Loucy (cell line): ENCODE data around the gene MAN2A1.

Source experiments
- H2AFZ ChIP-seq: fragments of 200-600 bp; sonication (generic); 2 replicates; pipeline ENCODE4 v1.6.0; 2016; ENCODE audit warnings: antibody characterized with exemption, mild to moderate bottlenecking, low read length, moderate library complexity
- H3F3A ChIP-seq: fragments of 200-600 bp; 2 replicates; pipeline ENCODE4 v1.6.0; 2016; ENCODE audit warnings: antibody characterized with exemption, low read depth, mild to moderate bottlenecking
- H3K27me3 ChIP-seq: fragments of 200-600 bp; sonication (generic); 2 replicates; pipeline ENCODE4 v1.6.1; 2014; ENCODE audit warnings: low read length, mild to moderate bottlenecking; ENCODE audit not compliant: insufficient read depth, poor library complexity, severe bottlenecking
- H3K36me3 ChIP-seq: fragments of 200-600 bp; sonication (generic); 2 replicates; pipeline ENCODE4 v1.6.1; 2016; ENCODE audit warnings: low read length; ENCODE audit not compliant: insufficient read depth
- H3K4me1 ChIP-seq: fragments of 200-600 bp; sonication (generic); 2 replicates; pipeline ENCODE4 v1.5.1; 2014; ENCODE audit warnings: low read length, mild to moderate bottlenecking; ENCODE audit not compliant: insufficient read depth, poor library complexity, severe bottlenecking
- H3K4me2 ChIP-seq: fragments of 200-600 bp; sonication (generic); 2 replicates; pipeline ENCODE4 v1.6.0; 2014; ENCODE audit warnings: antibody characterized with exemption, low read length, low read depth, mild to moderate bottlenecking; ENCODE audit not compliant: poor library complexity, severe bottlenecking
- H3K4me3 ChIP-seq: fragments of 200-600 bp; sonication (generic); 2 replicates; pipeline ENCODE4 v1.5.1; 2014; ENCODE audit warnings: low read length, mild to moderate bottlenecking, mixed read lengths; ENCODE audit not compliant: poor library complexity, severe bottlenecking
- H3K79me2 ChIP-seq: fragments of 200-600 bp; sonication (generic); 2 replicates; pipeline ENCODE4 v1.6.1; 2014; ENCODE audit warnings: low read length; ENCODE audit not compliant: insufficient read depth
- H3K9ac ChIP-seq: fragments of 200-600 bp; sonication (generic); 2 replicates; pipeline ENCODE4 v1.6.0; 2014; ENCODE audit warnings: mild to moderate bottlenecking, low read depth, low read length, moderate library complexity; ENCODE audit not compliant: poor library complexity, severe bottlenecking
- H3K9me2 ChIP-seq: fragments of 200-600 bp; sonication (generic); replicated peaks from 2 replicates; pipeline ENCODE4 v1.6.1; 2016; ENCODE audit warnings: low read depth, low read length, mixed read lengths
- H3K9me3 ChIP-seq: fragments of 200-600 bp; sonication (generic); 2 replicates; pipeline ENCODE4 v1.6.1; 2014; ENCODE audit warnings: mild to moderate bottlenecking, antibody characterized with exemption, low read length, low read depth; ENCODE audit not compliant: insufficient read depth
- H4K20me1 ChIP-seq: fragments of 200-600 bp; sonication (generic); 2 replicates; pipeline ENCODE4 v1.6.0; 2014; ENCODE audit warnings: antibody characterized with exemption, low read length, mild to moderate bottlenecking; ENCODE audit not compliant: insufficient read depth, poor library complexity, severe bottlenecking
- EZH2phosphoT487 ChIP-seq: fragments of 200-600 bp; IDR thresholded peaks from 2 replicates; pipeline ENCODE4 v1.6.1; 2018; ENCODE audit warnings: antibody characterized with exemption, mild to moderate bottlenecking, moderate library complexity, borderline replicate concordance
- TF ChIP-seq, protein P1 (sequence below): fragments of 200-600 bp; sonication (generic); conservative IDR thresholded peaks from 2 replicates; pipeline ENCODE4 v1.5.1; 2014; ENCODE audit warnings: mild to moderate bottlenecking, antibody characterized with exemption, low read length

Gene MAN2A1

GRCh38 chr5:109907731-109908130 is 218.0 kb downstream of the MAN2A1 start:
- H3K4me2 ChIP-seq: no peak overlapping the region
- H3F3A ChIP-seq: no peaks in the 10 kb centered on the region
- no peaks in the 10 kb centered on the region for H3K27me3 ChIP-seq
- H3K4me3 ChIP-seq: no peak overlapping the region
- TF ChIP-seq, protein P1, sequence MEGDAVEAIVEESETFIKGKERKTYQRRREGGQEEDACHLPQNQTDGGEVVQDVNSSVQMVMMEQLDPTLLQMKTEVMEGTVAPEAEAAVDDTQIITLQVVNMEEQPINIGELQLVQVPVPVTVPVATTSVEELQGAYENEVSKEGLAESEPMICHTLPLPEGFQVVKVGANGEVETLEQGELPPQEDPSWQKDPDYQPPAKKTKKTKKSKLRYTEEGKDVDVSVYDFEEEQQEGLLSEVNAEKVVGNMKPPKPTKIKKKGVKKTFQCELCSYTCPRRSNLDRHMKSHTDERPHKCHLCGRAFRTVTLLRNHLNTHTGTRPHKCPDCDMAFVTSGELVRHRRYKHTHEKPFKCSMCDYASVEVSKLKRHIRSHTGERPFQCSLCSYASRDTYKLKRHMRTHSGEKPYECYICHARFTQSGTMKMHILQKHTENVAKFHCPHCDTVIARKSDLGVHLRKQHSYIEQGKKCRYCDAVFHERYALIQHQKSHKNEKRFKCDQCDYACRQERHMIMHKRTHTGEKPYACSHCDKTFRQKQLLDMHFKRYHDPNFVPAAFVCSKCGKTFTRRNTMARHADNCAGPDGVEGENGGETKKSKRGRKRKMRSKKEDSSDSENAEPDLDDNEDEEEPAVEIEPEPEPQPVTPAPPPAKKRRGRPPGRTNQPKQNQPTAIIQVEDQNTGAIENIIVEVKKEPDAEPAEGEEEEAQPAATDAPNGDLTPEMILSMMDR: no peak
- no peak overlapping the region for H3K9ac ChIP-seq
- no peaks in the 10 kb centered on the region for H4K20me1 ChIP-seq
- H2AFZ ChIP-seq: no peak overlapping the region
- H3K4me1 ChIP-seq: no peaks in the 10 kb centered on the region
- no peaks in the 10 kb centered on the region for H3K9me2 ChIP-seq
- no peaks in the 10 kb centered on the region for H3K79me2 ChIP-seq
- H3K36me3 ChIP-seq: no peaks in the 10 kb centered on the region
- no peaks in the 10 kb centered on the region for H3K9me3 ChIP-seq

- H3K4me2 ChIP-seq: no peak overlapping the region
- TF ChIP-seq EZH2phosphoT487: no peak
- TF ChIP-seq, protein P1: no peak
- no peak overlapping the region for H3K4me3 ChIP-seq
- H3K36me3 ChIP-seq: no peaks in the 10 kb centered on the region
- H3K79me2 ChIP-seq: no peaks in the 10 kb centered on the region
- no peaks in the 10 kb centered on the region for H4K20me1 ChIP-seq
- H3K9me3 ChIP-seq: no peaks in the 10 kb centered on the region
- no peaks in the 10 kb centered on the region for H3K4me1 ChIP-seq
- no peaks in the 10 kb centered on the region for H3K9me2 ChIP-seq
- H3K27me3 ChIP-seq: no peaks in the 10 kb centered on the region
- H3F3A ChIP-seq: no peaks in the 10 kb centered on the region
- no peak overlapping the region for H3K9ac ChIP-seq
- H2AFZ ChIP-seq: no peak overlapping the region
These were observed 218.6 kb downstream of the MAN2A1 start for GRCh38 chr5:109908366-109908765.

GRCh38 chr5:109910874-109911273 is 221.1 kb downstream of the MAN2A1 start:
- no peaks in the 10 kb centered on the region for H3K27me3 ChIP-seq
- H3K36me3 ChIP-seq: no peaks in the 10 kb centered on the region
- H3K4me3 ChIP-seq: no peak overlapping the region
- H3K4me1 ChIP-seq: no peaks in the 10 kb centered on the region
- no peaks in the 10 kb centered on the region for H4K20me1 ChIP-seq
- H3K9me2 ChIP-seq: no peaks in the 10 kb centered on the region
- no peak overlapping the region for H3K9ac ChIP-seq
- H3K79me2 ChIP-seq: no peaks in the 10 kb centered on the region
- H3K4me2 ChIP-seq: no peak overlapping the region
- no peaks in the 10 kb centered on the region for H3K9me3 ChIP-seq
- TF ChIP-seq, protein P1: no peak
- TF ChIP-seq EZH2phosphoT487: no peak
- H2AFZ ChIP-seq: no peak overlapping the region
- H3F3A ChIP-seq: no peaks in the 10 kb centered on the region
